Suppressor macrophage (primary cell): Measurements from ENCODE around the gene GP9.

ENCODE experiments used
- DNase-seq, 4 experiments: peaks; one replicate each; pipeline ENCODE4 v3.0.0-alpha.2; 2020 to 2022

Gene GP9

DNA sequence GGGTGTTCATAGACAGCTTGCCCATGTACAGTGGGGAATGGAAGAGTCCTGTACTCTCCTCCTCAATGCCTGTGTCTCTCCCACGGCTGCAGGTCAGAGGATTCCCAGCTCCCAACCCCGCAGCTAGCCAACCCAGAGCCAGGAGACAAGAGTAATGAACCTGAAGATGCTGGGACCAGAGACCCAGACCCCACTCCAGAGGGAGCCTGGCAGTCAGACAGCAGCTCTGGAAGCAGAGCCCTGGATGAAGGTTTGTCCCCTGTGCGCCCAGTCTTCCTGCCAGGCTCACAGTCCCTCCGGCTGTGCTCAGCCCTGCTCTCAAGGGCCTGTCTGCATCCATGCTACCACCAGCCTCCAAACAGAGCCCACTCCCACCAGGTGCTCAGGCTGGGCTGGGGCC, 30.0 kb upstream of the GP9 start:
- DNase-seq, result no peak

DNA sequence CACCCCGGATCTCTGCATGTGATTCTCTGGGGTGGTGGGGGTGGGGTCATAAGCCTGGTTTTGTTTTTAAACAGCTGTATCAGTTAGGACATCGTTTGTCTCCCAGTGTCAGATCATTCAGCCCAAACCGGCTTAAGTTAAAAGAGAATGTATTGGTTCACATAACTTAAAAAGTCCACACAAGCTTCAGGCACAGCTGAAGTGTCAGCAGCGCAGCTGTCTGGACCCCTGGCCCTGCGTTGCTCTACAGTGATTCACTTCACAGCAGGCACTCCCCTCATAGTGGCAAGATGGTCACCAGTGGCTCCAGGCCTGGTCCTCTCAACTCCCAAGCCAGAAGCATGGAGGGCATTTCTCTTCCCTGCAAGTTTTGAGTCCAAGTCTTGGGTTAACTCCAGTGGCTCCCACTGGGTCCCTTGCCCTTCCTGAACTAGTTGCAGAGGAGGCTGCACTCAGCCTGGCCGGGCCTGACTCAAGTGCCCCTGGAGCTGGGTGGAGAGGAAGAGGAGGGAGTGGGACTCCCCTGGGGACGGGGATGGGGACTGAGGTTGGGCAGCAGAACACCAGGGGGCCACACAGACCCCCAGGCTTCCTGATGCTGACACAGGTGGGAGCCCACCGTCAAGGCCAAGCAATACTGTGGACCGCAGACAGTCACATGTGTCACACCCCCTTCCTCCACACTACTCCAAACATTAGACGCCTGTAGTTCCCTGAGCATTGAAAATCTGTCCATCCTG, 28.9 kb upstream of the GP9 start:
- no peak for DNase-seq

DNA sequence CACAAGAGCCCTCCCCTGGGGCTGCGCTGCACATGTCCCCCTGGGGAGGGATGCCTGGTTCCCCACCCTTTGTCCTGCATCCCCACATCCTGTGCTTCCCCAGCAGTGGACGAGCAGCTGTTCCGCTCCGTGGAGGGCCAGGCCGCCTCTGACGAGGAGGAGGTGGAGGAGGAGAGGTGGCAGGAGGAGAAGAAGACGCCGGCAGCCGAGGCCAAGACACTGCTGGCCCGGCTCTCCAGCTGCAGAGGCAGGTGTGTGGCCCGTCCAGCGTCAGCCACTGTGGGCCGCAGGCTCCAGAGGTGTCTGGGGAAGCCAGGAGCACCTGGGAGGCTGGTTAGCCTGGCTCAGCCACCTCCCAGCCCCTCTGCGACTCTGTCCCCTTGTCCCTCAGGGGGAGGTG, 27.9 kb upstream of the GP9 start:
- no peak for DNase-seq

DNA sequence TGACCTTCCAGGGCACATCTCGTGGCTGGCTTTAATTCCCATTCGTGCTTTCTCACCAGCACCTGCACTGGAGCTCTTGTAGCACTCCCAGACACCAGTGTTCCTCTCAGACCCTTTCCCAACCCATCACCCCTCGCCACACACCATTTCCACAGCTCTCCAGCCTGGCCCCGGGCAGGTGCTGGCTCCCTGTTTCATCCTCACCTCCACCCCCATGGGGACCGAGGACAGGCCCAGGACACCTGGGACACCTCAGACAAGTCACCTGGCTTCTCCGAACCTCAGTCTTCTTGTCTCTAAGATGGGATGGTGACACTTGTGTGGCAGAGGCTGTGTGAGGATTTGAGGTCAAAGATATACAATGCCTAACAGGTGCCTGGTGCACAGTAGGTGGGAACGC, 27.4 kb upstream of the GP9 start:
- no peak for DNase-seq

DNA sequence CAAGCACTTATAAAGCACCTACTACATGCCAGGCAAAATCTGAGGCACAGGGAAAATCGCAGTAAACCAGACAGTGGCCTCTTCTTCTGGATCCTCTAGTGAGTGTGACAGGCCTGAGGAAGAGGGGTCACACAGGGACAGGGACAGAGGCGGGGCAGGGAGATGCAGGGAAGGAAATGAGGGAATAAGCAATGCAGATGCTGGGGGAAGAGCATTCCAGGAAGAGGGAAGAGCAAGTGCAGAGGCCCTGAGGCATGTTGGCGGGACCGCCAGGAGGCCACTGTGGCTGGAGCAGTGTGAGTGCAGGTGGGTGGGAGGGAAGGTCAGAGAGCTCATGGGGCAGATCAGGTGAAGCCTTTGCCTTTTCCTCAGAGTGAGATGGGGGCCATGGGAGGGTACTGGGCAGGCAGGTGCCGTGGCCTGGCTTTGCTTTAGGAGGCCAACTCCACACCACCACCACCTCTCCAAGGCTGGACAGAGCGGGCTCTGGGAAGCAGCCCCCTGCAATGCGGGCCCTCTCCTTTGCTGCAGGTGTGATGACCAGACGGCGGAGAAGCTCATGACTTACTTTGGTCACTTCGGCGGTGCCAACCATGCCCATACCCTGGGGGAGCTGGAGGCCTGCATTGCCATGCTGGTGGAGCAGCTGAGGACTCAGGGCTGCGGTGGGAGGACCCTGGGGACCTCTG, 26.8 kb upstream of the GP9 start:
- DNase-seq, result no peak

DNA sequence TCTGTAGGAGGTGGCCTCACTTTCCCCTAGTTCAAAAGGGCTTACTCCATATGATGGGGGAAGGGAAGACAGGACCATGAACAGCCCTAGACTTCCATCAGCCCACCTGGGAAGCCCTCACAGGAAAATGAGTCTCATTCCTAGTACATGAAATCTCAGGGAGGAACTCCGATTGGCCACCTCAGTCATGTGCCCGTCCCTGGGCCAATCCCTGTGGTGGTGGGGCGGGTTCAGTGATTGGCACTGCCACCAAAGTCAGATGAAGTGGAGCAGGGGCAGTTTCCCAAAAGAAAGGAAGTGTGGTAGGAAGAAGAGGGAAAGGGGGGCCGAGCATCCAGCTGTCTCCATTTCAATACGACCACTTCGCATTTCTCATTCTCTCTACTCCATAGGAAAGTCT, 25.9 kb upstream of the GP9 start:
- DNase-seq, result peak in 2 of 4 experiments; percentile 12 to 20

DNA sequence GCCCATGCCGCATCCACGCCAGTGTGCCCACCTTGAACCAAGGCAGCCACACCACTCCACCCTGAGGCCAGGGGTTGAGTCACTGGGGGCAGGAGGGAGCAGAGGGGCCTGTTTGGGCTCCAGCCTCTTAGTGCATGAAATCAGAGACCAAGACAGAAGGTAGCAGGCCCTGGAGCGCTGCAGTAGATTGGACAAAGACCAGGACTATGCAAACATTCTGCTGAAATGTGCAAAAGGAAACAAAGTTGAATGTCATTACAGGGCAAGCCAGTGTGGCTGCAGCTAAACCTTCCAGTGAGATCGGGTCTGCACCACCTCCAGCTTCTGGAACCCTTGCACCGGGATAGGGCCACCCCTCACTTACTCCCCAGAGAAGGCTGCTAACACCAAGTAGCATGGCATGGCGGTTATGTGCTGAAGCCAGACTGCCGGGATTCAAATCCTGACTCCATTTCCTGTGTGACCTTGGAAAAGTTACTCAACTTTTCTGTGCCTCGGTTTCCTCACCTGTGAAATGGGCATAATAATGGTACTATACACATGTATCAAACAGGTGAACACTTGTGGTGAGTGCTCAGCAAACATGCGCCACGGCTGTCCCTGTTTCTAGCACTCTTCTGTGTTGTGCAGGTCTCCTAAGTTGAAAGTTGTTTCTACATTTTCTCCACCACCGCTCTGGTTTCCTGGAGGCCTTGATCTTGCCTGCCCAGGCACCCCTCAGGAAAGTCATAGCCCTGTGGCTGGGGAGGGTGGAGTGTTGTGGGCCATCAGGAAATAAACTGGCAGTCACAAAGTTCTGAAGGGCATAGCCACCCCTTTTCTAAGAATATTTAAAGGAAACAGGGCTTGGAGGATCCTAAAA, 25.0 kb upstream of the GP9 start:
- no peak for DNase-seq

DNA sequence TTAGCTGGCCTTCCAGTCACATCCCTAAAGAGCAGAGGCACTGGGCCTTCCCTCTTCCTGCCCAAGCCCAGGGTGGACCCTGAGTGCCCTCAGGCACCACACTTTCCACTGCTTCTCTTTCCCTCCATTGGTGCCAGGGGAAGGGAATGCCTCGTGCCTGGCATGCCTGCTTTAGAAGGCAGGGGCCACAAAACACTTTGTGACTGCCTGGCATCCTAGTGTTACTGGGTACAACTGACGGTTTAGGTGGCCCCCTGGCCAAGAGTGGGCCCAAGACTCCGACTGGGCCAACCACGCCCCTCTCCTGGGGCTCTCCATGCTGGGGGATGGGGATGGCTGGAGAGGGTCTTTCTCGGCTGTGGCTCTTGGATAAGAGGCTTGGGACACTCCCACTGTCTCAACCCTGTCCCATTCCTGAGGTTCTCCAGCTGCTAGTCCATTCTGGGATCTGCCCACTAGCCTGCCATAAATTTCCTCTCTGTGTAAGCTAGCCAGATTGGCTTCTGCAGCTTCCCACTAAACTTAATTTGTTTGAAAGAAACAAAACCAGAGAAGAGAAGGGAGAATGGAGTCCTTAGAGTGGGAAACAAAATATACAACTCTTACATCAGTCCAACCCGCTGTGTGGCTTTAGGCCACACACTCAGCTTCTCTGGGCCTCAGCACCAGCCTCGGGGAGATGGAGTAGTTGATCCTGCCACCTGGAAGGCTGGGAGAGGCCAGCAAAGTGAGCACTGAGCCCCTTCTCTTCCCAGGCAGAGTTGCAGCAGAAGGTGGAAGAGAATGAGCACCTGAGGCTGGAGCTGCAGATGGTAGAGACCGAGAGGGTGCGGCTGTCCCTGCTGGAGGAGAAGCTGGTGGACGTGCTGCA, 24.1 kb upstream of the GP9 start:
- no peak for DNase-seq

DNA sequence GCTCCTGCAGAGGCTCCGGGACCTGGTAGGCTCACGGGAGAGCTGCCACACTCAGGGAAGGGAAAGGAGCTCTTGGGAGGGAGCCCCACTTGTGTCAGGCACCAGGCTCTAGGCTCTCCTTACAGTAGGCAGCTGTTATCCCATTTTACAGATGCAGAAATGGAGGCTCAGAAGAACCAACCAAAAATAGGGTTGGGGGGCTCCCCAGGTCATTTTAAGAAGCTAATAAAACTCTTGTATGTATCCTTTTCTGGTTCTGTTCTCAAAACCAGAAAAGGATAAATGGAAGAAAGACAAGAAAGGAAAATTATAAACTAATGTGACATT, 23.5 kb upstream of the GP9 start:
- no peak for DNase-seq

DNA sequence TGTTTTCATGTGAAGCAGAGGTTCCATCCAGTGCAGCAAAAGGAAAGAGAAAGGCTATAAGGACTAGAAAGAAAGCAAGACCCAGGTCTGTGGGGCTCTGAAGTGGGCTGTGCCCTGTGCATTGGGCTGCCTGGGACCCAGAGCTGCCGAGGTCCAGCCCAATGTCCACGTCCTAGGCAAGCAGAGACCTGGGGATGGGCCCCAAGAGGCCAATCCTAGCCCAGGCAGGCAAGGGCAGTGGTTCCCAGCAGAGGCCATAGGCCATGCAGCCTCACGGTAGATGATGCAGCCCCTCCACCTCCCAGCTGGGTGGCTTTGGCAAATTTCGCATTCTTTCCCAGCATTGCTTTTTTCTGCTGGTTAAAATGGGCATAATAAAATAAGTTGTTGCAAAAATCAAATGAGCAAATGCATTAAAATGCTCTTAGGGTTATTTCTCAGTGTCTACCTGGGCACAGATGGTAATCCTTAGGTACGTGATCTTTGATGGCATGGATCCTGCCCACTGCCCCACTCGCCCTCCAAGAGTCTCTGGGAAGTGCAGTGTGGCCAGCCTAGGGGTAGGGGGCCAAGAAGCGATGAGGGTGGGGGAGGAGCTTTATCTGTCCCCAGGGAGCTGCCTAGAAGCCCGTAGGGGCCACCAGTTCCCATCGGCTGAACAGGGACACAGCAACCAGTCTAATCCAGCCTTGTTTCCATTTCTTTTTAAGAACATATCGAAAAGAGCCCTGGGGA, 22.3 kb upstream of the GP9 start:
- DNase-seq, result no peak

DNA sequence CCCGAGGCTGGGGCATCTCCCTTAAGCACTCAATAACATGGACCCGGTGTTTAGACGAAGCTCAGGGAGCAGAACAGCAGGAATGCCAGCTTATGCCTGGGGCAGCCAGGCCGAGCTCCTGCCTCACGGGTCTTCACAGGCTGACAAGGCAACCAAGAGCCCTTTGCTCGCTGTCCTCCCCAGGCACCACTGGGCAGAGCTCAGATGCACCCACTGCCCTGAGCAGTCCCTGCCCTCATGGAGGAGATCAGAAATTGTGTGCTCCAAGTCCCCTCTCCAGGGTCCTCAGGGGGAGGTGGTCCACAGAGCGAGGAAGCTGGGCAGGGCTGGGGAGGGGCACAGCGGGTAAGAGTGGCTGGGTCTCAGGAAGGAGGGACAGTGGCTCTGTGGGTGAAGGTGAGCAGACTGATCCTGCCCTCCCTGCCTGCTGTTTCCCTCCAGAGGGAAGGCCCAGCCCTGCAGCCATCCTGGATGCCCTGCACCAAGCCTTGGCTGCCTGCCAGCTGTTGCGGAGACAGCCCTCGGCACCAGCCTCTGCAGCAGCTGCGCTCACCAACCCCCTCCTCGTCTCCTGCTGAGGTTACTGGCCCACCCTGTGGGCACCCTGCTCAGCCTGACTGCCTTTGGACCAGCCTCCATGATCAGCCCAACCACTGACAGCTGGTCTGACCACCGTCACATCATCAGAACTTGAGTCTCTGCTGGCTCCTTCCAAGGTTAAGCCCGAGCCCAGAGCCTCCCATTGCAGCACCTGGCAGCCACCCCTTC, 21.1 kb upstream of the GP9 start:
- peak in 1 of 4 experiments; percentile 31 for DNase-seq

DNA sequence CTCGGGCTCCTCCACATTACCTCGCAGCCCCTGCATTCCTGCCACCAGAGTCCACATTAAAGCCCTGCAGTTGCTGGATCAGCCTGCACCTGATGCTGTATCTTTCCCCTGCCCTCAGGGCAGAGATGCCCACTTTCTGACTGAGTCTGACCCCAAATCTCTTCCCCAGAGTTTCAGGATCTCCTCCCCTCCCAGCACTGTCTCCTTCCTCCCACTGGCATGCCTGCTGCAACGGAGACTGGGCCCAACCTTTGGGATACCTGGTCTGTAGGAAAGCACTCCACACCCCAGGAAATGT, 20.6 kb upstream of the GP9 start:
- no peak for DNase-seq

DNA sequence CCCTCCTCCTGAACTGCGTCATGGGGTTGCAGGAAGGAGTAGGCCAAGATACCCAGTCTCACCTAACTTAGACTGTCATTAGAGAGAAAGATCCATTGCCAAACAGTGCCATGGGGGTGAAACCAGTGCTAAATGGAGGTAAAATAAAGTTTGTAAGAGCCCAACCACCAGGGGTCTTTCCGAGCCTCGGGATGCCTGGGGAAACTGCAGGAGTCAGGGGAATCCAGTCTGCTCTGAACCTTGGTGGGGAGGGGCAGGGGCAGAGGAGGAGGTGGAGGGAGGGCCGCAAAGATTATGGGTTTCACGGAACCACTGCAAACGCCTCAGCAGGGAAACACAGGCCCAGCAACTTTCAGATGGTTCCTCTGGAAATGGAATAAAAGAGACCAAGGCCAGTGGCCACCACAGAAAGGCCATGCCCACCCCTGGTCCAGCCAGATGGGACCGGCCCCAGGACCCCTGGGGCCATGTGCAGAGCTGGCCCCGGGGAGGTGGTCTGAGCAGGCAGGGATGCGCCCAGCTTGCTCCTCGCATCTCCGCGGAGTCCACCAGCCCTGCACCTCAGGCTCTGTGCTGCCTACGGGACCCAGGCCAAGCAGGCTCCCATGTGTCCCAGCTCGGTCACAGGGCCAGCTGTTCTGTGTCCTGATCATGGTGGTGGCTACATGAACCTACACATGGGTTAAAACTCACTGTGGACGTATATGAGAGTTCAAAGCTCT, 19.8 kb upstream of the GP9 start:
- DNase-seq, result no peak

DNA sequence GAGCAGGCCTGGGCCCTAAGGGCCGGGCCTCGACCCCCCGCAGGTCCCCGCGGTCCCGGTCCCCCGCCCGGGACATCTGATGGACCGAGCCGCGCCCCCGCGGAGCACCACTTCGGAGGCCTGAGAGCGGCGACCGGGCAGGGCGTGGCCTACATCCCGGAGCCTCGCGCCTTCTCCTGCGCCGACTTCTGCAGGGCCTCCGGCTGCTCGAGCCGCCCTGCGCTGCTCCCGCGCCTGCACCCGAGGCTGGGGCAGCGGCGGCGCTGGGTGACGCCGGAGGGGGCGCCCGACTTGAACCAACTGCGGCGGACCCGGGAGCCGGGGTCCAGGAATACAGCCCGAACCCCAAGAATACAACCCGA, 14.9 kb upstream of the GP9 start:
- DNase-seq, result peak in 3 of 4 experiments; percentile 23 to 51 (median 40)

DNA sequence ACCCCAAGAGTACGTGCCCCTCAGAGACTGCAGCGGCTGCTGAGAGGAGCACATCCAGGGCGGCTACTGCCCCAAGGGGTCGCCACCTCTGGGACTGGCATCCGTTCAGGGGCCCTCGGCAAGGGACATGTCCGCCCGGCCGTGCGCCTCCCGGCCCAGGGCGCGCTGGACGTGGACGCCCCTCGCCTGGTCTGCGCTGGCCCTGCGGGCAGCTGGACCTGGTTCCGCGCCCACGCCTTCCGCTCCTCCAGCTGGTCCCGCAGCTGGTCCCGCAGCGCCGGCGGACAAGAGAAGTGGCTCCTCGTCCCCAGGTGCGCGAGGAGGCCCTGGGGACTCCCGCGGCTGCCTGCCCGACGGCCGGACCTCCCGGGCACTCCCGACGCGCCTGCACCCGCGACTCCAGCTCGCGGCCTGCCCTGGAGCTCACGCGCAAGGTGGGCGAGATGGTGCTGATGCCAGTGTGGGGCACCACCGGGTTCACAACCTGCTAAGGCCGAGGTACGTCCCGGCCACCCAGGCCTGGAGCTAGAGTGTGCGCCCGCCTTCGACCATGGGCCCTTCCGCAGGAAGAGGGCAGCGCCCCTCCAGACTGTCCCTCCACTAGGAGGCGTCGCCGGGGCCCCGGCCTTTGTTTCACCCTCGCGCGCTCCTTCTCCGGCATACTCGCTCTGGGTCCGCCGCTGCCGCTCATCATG, 14.4 kb upstream of the GP9 start:
- DNase-seq, result no peak

DNA sequence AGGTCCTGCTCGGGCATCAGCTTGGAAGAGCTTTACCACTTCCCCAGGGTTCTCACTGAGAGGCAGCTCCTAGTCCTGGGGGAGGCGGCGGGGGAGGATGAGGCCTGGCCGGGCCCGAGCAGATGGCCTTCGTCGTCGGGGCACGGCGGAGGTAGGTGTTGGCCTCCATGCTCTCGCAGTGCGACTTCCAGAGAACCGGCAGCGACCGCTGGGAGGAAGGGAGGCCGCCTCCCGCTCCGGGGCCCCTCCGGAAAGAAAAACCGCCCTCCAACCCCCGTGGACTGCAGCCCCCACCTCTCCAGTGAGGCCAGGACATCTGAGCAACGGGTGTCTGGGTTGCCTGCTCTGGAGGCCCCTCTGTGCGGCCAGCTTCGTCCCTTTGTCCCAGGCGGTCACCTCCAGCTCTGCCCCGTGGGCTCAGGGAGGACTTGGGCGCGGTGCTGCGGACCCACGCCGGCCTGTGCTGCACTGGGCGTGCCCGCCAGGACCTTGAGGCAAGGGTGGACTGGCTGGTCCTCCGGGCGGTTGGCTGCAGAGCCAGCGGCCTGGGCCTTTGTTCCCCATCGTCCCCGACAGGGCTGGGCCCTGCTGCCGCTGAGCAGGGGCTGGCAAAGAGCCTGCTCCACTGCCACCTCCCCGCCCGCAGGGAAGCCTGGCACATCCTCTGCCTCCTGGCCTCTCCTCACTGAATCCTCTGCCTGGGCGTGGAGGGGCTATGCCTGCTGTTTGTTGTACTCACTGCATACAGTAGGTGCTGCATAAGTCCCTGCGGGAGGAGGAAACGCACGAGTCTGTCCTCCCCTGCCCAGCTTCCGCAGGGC, 13.6 kb upstream of the GP9 start:
- no peak for DNase-seq

DNA sequence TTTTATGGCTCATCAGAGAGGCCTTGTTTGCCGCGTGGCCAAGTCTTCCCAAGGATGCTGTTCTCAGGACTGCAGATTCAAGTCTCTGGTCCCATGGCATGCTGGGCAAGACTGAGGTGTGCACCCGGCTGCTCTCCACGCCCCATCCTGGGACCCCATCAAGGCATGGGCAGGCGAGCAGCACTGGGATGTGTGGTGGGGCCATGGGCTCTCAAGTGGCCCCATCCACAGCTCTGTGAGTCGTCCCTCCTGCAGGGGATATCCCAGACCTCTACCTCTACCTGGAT, 13.1 kb upstream of the GP9 start:
- DNase-seq, result no peak

DNA sequence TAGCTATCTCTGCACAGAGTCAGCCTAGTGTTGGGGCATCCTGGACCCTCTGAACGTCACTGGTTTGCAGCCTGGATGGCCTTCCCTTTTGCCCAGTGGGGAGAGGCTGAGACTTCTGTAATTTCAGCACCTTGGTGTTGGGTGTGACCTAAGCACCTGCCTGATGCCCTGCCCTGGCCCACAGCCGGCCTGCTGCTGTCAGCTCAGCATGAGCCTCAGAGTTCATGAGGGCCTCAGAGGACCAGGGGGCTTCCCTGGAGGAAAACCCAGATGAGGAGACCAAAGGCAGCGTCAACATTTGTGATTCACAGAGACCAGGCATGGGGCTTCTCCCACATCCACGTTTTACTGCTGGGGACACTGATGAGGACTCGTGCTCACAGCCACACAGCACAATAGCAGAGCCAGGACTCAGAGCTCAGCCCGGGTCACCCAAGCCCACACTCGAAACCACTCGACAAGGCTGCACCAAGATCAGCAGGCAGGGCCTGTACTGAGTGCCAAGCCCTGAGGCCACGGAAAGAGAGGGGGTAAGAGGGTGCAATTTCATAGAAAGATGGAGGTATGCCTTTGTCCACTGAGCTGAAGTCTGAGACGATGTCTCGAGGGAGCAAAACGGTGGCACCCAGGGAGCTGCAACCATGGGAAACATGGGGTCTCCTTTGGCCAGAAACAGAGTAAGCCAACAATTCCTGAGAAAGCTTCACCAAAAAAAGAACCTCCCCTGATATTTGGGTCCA, 9.9 kb upstream of the GP9 start:
- no peak for DNase-seq

DNA sequence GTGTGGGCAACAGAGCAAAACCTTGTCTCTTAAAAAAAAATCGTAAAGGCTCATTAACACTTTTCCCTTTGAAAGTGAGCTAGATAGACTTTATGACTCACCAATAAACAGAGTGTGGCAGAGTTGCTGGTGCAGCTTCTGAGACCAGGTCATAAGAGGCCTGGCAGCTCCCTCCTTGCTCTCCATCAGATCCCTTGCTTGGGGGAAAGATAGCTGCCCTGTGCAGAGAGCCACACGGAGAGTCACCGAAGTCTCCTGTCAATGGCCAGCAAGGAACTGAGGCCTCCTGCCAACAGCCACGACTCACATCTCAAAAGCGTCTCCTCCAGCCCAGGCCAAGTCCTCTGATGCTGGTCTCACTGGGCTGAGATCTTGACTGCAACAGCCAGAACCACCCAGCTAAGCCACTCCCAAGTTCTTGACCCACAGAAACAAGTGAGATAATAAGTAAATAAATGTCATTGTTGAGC, 8.7 kb upstream of the GP9 start:
- no peak for DNase-seq
